GM10266 (cell line): ENCODE measurements around the gene NRG2.

Experiments used
- DNase-seq: peaks from one replicate; pipeline ENCODE4 v3.0.0; 2012; ENCODE audit errors: extremely low spot score
- TF ChIP-seq, protein P1 (sequence below): IDR thresholded peaks from 2 replicates; pipeline ENCODE4 v1.5.1; 2012; ENCODE audit warnings: mild to moderate bottlenecking, low read depth; ENCODE audit not compliant: control insufficient read depth, insufficient read depth; ENCODE audit errors: missing control alignments

The NRG2 gene

GRCh38 chr5:139911425-139912120 lies 131.5 kb downstream of the NRG2 start:
- TF ChIP-seq, protein P1, sequence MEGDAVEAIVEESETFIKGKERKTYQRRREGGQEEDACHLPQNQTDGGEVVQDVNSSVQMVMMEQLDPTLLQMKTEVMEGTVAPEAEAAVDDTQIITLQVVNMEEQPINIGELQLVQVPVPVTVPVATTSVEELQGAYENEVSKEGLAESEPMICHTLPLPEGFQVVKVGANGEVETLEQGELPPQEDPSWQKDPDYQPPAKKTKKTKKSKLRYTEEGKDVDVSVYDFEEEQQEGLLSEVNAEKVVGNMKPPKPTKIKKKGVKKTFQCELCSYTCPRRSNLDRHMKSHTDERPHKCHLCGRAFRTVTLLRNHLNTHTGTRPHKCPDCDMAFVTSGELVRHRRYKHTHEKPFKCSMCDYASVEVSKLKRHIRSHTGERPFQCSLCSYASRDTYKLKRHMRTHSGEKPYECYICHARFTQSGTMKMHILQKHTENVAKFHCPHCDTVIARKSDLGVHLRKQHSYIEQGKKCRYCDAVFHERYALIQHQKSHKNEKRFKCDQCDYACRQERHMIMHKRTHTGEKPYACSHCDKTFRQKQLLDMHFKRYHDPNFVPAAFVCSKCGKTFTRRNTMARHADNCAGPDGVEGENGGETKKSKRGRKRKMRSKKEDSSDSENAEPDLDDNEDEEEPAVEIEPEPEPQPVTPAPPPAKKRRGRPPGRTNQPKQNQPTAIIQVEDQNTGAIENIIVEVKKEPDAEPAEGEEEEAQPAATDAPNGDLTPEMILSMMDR = no peak
- no peak for DNase-seq

GRCh38 chr5:139910901-139911300 lies 132.2 kb downstream of the NRG2 start:
- no peak for DNase-seq
- TF ChIP-seq, protein P1 = no peak

DNA sequence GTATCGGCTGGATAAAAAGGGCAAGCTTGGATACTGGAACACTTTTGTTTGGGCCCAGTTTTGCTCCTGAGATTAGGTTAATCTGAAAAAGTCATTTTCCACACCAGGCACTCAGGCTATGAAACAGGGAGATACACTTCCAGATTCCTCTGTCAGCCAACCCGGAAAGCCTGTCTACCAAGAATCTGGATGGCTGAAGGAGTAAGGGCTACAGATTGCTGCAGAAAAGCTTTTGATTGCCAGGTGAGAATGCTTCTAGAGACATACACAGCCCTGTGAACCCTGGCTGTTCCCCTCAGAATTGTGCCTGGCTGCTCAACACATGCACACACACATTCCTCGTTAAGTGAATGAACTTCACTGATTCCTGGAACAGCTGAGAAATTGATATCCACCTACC lies 133.1 kb downstream of the NRG2 start:
- TF ChIP-seq, protein P1 = no peak
- no peak for DNase-seq

DNA sequence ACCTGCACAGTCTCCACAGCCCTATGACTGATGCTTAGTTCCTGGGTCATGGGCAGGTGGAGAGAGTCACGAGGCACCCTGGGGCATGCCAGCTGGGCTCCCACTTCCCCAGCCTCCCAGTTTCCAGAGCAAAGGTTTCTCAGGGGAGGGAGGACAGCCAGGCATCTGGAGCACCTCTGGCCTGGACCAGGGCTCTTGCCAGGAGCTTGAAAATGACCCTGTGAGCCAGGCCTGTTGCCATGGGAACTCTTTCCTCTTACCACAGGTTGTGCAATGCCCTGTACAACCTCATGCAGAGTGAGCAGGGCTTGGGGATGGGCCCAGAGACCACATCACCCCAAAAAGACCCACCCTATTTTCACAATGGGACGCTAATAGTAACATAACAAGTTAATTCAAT lies 134.3 kb downstream of the NRG2 start:
- DNase-seq = no peak
- TF ChIP-seq, protein P1 = no peak

DNA sequence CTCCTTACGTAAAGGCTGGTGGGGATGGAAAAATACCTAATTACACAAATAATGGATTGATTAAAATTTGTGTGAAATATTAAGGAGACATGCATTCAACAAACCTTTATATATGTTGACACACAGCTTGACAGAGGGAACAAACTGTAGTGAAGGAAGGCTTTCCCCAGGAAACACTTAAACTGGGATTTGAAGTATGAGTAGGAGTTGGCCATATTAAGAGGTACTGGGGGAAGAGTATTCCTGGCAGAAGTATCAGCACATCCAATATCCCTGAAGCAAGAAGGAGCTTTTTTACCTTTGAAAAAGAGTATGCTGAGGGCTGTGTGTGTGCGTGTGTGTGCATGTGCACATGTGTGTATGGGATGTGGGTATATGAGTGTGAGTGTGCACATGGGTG lies 136.4 kb downstream of the NRG2 start:
- TF ChIP-seq, protein P1 = no peak
- no peak for DNase-seq

GRCh38 chr5:139904816-139905661 lies 138.1 kb downstream of the NRG2 start:
- DNase-seq = peak; percentile 35
- TF ChIP-seq, protein P1 = no peak

DNA sequence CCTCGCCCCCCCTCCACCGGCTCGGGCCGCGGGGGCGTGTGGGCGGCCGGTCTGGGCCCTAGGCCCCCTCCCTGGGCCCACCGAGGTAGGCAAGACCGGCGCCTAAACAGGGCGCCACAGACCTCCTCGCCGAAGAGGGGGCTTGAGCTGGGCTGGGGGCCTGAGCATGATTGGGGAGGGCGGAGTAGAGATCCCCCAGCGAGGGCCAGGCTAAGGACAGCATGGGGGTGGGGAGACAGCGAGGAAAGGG lies 138.6 kb downstream of the NRG2 start:
- DNase-seq = no peak
- TF ChIP-seq, protein P1 = no peak
